Ovary (tissue), 3 donors: ENCODE results near the gene SPCS1.

Experiments used
- POLR2A ChIP-seq: fragments of 450-650 bp; IDR thresholded peaks from one replicate; pipeline ENCODE4 v1.6.1; 2017; ENCODE audit warnings: antibody characterized with exemption, mild to moderate bottlenecking, moderate library complexity
- TF ChIP-seq, protein P1 (sequence below), 3 donors: fragments of 450-650 bp in 2 of 3; fragments of 200-600 bp in 1 of 3; IDR thresholded peaks; one replicate each; pipeline versions ENCODE4 v1.5.1 to v1.8.0; 2016 to 2022; ENCODE audit warnings: antibody characterized with exemption in 3 of 3, mild to moderate bottlenecking in 1 of 3
- donor health status: DM: no; HTN: no; CAD: no.

DNA sequence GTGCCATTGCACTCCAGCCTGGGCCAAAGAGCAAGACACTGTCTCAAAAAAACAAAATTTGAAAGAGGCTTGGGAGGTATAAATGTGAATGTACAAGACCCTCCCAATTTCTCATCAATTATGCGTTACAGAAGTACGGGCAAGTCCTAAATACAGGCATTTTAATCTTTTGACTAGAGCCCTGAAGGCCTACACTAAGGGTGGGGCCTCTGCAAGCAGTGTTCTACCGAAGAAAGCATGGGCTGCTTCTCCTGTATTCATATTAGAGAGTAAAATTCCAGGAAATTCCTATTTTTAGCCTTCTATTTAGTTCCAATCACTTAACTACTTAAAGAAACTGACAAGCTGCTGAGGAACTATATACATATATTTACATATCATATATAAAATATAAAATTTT is 45.9 kb upstream of the SPCS1 start:
- TF ChIP-seq, protein P1, sequence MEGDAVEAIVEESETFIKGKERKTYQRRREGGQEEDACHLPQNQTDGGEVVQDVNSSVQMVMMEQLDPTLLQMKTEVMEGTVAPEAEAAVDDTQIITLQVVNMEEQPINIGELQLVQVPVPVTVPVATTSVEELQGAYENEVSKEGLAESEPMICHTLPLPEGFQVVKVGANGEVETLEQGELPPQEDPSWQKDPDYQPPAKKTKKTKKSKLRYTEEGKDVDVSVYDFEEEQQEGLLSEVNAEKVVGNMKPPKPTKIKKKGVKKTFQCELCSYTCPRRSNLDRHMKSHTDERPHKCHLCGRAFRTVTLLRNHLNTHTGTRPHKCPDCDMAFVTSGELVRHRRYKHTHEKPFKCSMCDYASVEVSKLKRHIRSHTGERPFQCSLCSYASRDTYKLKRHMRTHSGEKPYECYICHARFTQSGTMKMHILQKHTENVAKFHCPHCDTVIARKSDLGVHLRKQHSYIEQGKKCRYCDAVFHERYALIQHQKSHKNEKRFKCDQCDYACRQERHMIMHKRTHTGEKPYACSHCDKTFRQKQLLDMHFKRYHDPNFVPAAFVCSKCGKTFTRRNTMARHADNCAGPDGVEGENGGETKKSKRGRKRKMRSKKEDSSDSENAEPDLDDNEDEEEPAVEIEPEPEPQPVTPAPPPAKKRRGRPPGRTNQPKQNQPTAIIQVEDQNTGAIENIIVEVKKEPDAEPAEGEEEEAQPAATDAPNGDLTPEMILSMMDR (IDR thresholded peaks at IDR 0.05) = no peak
- TF ChIP-seq POLR2A = no peak
